Nucleus accumbens (tissue), 56 donors: Measurements from ENCODE around the gene SCUBE3.

Experiments
- DNase-seq, 56 donors: peaks; one replicate each; lab custom pipeline; 2025; lab: John Stamatoyannopoulos, UW

Gene SCUBE3

DNA sequence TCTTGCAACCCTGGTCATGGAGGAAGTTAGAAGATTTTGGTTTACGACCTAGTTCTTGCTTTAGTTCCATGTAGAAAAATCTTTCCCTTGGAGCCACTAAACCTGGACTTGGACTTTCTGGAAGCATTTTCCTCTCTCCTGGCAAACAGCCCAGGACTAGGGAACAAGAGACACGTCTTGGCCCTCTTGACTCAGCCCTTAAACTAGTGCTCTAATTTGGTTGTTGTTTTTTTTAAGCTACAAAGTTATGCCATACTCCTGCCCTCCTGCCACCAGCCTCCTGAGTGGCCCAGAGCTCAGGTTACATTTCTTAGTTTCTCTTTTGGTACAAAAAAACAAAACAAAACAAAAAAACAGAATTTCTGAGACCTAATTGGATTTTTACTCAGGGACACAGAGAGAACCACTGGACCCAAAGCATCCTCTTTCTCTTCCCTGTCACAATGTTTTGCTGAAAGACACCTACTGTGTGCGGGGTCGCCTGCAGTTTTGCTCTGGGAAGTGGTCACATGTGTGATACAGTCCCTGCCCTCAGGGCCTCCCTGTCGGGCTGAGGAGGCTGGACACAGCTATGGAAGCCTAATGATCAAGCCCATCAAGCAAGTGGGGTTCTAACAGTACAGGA, 32.3 kb upstream of the SCUBE3 start:
- peak in 1 of 56 donors; percentile 23 for DNase-seq

DNA sequence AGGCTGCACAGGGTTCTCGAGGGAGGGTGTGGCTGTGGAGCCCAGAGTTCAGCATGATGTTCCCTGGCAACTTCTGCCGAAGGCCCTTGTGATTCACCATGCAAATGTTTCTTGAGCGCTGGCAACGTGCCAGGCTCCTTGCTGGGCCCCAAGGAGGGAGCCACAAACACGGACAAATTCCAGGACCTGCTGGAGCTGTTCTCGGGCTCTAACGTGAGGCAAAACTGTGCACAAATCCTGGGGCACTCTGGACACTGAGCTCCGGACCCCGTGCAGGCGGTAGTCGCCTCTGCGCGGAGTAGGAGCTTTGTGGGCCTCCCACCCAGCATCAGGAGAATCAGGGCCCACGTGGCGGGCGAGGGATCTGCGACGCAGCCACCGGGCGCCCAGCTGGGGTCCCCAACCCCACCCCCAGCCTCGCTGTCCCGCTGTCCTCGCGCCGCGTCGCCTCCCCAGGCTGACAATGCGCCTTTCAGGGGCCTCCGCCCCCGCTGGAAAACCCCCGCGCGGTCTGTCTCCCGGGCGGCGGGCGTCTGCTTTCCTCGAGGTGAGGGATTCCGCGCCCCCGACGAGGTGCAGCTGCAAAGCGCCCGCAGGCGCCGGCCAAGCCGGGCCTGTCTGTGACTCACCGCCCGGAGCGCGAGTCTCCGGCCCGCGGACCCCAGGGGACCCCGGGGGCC, 31.7 kb upstream of the SCUBE3 start:
- peak in 2 of 56 donors; percentile 5 to 58 for DNase-seq

DNA sequence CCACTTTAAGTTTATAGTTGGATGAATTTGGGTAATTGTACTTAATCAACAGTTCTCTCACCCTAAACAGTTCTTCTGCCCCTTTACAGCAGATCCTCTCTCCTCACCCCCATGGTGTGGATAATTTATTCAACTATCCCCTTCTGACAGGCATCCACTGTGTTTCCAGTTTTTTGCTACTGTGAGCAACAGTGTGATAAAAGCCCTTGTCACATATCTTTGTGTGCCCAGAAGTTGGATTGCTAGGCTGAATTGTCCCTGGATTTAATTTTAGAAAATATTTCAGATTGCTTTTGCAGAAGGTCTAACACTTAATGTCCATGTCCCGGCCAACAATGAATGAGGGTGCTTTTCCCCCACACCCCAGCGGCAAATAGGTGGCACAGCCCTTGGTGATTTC, 30.5 kb upstream of the SCUBE3 start:
- DNase-seq: no peak

DNA sequence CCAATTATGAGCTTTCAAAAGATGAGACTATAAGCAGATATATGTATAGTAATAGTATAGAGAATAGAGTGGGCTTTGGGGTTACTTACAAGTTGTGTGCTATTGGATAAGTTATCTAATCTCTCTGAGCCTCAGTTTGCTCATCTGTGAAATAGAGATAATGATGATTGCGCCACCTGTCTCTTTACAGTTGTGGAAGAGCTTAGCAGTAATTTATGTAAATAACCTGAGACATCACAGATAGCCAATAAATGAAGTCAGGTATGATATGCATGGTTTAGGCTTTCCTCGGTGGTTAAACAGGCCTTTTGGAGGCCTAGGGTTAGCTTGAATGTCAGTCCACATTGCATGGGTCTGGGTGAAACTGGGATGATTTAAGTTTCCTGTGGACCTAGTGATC, 29.8 kb upstream of the SCUBE3 start:
- no peak for DNase-seq

DNA sequence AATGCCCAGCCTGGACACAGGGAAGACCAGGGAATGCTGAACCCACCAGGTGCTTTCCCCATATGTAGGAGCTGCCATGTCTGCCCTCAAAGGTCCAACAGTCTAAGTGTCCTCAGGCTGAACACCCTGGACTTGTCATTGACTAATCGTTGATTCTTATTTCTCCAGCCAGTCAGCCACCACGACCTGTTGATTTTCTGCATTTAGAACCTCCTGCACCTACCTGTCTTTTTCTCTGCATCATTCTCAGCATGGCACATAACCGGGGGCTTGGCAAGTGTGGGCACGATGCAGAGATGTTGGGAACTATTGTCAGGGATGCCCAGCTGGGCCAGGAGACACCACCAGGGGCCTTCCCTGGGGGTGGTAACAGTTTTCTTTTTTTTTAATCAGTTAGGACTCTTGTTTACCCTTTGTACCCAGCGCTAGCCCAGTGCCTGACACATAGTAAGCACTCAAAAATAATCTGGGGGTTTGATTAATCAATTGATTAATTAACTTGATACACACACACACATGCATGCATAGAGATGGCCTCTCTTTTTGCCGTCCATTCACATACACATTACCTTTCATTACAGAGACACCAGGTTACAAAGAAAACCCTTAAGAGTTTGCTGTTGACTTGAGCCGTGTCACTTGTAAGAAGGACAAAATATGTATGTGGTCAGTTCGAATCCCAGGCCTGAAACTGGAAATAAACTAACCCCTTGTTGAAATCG, 29.0 kb upstream of the SCUBE3 start:
- DNase-seq: no peak

DNA sequence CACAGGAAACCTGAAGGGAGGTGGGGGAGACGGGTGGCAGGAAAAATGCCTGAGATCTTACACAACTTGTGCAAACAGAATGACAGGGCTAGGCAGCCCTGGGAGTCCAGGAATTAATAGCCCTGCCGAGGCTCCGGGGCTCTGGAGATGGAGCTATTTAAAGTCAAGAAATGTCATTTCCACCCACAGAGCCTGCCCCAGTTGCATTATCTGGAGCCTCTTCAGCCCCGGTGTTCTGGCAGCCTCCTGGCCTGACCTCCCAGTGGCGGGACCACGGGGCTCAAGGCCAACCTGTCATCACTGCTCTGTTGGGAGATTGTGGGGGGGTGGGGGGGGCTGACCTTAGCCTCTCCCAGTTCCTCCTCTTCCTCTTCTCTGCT, 28.5 kb upstream of the SCUBE3 start:
- no peak for DNase-seq

DNA sequence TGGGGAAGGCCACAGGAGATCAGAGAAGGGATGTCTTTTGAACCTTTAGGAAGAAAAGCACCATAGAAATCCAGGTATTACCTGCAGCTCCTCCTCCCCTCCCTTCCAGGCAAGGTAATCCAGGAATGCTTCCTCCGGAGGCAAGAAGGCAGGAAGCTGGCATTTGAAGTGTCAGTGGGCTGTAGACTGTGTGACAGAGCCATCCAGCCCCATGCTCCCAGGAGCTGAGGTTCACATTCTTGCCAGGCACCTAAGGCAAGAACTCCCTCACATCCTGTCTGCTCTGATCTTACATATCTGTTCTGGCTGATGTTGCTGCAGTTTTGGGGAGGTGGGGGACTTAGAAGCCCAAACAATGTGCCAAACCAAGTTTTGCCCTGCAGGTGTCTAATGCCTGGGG, 27.8 kb upstream of the SCUBE3 start:
- DNase-seq: no peak

DNA sequence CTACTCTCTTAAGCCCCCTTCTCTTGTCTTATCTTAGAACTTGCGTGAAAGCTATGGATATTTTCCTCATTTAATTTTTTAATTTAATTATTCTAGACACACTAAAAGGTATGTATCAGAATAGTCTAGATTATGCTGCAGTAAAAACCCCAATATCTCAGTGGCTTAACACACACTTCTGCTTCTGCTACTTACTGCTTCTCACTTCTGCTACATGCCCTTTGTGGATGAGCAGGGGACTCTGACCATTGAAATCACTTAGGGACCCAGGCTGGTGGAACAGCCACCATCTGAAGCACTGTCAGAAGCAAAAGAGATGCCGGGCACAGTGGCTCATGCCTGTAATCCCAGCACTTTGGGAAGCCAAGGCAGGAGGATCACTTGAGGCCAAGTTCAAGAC, 27.2 kb upstream of the SCUBE3 start:
- no peak for DNase-seq

DNA sequence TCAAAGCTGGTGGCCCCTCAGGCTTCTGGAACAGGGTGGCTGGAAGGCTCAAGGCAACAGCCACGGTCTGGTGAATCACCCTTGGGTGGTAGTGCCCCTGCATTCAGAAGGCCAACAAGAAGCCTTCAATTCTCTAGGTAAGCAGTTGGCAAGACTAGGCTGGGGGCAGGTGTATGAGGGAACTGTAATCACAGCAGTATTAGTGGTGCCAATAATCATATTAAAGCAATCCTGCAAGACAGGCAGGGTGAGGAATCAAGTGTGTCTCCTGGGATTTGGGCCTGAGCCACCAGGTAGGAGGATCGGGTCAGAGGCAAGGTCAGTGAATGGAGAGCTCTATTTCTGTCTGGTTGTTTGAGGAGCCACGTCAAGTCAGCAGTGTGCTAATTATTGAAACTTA, 24.9 kb upstream of the SCUBE3 start:
- DNase-seq: no peak

DNA sequence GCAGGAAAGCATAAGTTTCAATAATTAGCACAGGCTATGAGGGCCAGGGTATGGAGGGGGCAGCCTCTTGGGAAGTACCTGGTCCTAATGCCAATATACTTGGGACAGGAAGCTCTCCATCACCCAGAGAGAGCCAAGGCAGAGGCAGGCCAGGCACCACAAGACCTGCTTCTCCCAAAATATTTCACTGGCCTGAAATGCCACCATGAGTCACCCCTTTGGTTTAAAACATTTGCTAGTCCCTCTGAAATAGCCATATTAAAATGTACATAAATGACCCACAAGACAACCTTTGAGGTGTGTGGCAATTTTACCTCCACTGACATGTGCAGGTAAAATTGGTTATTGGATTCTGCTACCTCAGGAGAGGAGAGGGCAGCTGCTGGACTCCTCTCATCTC, 23.4 kb upstream of the SCUBE3 start:
- DNase-seq: no peak

DNA sequence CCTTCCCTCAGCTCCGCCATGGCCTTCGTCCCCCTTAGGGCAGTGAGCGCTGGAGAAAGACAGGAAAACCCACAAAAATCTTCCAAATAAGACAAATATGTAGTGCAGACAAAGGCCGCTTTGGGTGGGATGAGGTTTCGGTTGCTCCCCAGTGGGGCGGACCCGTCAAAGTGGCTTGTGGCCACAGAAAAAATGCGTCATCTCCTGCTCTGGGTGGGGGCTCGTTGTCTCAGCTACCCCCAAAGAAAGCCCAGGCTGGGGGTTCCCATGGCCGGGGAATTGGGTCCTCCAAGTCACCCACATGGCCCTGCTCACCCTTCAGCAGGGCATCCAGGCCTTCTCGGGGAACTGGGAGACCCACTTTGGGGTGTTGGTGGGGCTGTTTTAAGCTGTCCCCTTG, 21.9 kb upstream of the SCUBE3 start:
- no peak for DNase-seq

DNA sequence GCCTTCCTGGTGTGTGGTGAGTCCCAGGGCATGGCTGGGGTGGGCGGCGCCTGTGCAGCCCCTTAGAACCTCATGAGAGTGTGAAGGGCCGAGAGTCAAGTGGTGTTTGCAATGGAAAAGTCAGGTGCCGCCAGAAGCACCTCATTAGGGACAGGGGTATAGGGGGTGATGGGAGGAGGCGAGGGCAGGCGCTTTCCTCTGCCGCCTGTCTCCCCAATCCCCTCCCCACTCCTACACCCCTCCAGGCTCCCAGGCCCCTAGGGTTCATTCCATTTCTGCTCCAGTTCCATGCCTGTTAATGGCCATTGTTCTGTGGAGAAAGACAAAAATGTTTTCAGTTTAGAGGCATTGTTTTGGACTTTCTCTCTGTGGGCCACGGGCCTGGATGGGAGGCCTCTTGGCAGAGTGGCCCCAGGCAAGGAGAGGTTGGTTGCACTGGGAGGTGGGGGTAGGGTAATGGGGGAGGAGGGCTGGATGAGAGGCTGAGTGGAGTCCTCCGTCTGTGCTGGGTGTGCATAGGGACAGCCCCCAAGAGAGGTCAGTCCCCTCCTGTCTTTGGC, 21.4 kb upstream of the SCUBE3 start:
- no peak for DNase-seq

DNA sequence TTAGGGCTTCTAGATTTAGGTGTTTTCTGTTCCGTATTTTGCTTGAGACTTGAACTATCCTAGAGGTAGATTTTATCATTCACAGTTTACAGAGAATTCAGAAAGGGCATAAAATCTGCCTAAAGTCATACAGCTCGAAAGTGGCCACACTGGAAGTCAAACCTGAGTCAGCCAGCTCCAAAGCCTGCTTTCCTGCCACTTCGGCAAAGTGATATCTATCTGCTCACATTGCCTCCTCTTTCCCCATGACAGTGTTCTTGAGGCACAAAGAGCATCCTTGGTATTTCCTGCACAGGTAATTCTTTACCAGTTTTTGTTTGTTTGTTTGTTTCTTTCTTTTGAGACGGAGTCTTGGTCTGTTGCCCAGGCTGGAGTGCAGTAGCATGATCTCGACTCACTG, 19.4 kb upstream of the SCUBE3 start:
- DNase-seq: no peak

DNA sequence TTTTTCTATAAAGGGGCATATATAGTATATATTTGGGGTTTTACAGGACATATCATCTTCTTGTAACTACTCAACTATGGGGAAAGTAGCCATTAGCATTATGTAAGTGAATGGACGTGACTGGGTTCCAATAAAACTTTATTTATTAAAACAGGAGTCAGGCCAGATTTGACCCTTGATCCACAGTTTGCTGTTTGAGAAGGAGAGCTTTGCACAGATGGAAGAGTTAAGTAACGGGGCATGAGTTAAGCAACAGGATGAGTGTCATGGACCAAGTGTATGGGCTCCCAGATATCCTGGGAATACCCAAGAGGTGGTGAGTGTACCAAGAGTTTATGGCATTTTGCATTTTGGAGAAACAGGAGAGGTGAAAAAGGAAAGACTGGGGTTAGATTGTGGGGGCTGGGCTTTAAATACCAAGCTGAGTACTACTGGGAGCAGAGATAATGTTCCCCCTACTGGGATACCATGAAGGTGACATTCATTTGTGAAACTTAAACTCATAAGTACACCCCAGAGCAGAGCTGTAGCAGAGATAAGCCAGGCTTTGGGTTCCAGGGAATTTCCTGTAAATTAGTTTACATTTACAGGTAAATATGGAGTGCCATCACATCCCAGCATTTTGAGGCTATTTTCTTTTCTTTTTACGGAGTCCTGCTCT, 18.5 kb upstream of the SCUBE3 start:
- DNase-seq: no peak

DNA sequence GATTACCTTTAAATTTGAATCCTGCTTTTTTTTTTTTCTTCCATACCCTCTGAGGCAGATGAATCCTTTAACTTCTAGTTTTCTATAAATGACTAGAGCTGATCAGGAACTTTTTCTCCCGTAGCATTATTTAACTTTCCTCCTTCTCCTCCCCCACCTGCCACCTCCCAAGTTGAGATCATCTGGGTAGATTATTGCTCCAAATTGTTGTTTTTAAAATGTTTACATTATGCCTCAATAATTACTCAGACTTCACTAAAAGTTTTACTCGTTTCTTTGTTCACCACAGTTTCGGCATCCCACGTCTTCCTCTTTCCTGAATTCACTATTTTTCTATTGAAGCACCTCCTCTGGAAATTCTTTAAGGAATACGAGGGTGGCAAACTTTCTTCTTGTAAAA, 16.6 kb upstream of the SCUBE3 start:
- DNase-seq: no peak

DNA sequence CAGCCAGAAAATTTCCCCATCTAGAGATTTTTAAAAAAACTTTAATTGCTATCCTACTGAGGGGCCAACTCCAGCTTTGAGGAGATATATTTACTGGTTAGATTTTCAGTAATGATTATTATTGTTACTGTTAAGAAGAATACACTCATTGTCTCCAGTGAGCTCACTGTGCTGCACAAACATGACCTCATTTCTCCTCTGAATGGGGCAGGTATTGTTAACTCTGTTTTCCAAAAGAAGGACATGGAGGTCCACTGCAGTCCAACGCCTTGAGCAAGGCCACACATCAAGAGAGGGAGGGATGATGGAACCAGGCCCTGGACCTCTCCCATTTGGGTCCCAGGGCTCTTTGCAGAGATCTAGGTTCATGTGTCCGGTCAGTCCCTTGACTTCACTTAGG, 13.9 kb upstream of the SCUBE3 start:
- no peak for DNase-seq

DNA sequence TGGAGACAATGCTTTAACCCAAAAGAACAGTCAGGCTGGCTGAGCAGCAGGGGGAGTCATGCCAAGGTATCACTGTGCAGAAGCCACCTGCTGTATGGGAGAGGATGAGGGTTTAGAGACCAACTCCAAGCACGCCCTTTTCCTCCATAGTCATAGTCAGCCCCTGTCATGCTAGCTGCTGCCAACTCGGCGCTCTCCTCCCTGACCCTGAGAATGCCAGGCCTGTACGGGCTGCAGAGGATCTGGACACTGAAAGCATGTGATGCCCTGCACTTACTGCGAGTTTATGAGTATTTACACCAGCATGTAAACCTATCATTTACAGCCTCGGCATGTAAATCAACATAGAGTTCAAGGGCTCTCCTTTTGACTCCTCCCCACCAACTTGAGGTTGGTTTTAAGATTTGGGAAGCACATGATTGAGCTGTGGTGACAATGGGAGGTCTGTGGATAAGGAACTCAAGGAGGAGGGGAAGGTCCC, 11.7 kb upstream of the SCUBE3 start:
- DNase-seq: no peak

DNA sequence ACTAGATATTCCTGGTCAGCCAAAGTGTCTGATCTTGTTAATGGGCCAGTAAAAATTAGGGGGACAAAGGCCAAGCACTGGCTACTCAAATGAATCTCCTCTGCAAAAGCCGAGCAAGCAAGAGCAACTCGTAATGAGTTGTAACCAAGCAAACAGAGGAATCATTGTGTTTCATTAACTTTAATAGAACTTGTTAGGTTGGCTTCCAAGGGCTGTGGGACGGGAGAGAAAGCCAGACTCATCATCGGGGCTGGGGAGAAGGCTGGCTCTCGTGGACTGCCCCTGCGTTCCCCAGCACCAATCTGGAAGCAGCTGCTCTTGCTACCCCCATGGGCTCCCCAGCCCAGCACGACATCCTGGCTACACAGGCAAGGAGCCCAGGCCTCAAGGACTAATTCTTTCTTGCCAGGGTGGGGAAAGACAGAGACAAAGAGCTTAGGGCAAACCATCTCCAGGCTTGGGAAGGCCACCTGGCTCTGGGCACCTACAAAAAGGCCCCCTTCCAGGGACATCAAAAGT, 10.5 kb upstream of the SCUBE3 start:
- peak in 6 of 56 donors; percentile 9 to 32 (median 22) for DNase-seq

DNA sequence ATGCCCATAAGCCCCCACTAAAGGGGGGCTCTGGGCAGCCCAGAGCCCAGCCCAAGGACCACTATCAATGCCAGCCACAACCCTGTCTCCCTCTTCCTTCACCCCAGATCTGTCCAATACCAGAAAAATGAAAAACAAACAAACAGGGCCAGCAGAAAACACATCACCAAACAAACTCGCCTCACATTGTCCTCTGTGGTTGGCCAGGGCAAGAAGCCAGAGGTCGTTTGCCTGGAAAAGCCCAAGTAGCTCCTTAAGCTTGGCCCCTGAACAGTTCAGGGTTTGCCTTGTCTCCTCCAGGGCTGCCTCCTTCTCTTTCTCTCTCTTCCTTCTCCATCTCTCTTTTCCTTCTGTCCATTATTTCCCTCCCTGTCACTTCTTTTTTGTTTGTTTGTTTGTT, 10.1 kb upstream of the SCUBE3 start:
- DNase-seq: no peak

DNA sequence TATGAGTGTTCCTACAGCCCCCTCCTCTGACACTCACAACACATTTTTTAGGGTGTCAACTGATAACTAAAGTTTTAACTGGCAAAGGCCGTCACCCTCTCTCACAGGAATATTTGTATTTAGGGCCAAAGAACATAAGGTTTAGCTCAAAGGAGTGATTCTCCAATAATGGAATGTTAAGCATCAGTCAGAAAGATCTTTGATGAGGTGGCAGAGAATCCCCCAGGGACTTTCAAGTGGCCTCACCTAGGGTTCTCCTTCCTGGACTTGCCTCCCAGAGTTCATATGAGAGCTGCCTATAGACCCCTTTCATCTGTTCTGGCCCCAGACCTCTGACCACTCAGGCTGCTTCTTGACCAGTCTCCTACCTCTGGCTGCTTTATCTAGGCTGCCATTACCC, 7.4 kb upstream of the SCUBE3 start:
- no peak for DNase-seq

DNA sequence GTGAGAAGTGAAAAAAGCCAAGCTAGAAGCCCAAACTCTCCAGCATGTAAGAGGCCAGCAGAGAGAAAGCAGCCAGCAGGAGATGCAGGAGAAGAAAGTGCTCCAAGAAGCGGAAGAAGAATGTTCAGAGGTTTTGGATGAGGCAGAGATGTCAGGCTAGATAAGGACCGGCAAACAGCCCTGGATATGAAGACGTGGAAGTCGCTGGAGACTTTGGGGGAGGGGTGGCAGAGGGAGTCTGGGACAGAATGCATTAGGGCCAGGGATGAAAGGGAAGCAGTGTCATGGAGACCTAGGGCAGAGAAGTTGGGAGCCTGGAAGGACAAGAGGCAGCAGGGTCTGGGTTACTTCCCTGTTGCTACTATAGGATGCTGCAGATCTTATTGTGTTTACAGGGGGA, 5.3 kb upstream of the SCUBE3 start:
- DNase-seq: no peak
